ENCODE measurements around the gene COLEC12.

COLEC12 gene

GRCh38 chr18:498931-499775, 1.3 kb downstream of the COLEC12 start (continued):
- TF ChIP-seq ZNF530 (tag by site-specific recombination; IDR thresholded peaks at IDR 0.05; ENCODE audit: low read depth) (no peak), ZNF398 (tag by site-specific recombination; IDR thresholded peaks at IDR 0.05) (peak; percentile 39), ZNF324 (tag by site-specific recombination; IDR thresholded peaks at IDR 0.05) (no peak), ZNF629 (tag by site-specific recombination; IDR thresholded peaks at IDR 0.05) (peak; percentile 84), HOXA7 (CRISPR knock-in tag; IDR thresholded peaks at IDR 0.05; ENCODE audit: borderline replicate concordance) (0 out of 2 replicates have a peak, but pooled peaks have one; percentile 29), PATZ1 (tag by site-specific recombination; IDR thresholded peaks at IDR 0.05) (peak; percentile 46; the same call in 1 of the 2 replicates), ZNF571 (tag by site-specific recombination; IDR thresholded peaks at IDR 0.05) (no peak), ZBTB11 (tag by site-specific recombination; conservative IDR thresholded peaks at IDR 0.05; ENCODE audit: low read depth) (no peak; the same call in 1 of the 2 replicates), ZNF221 (tag by site-specific recombination; IDR thresholded peaks at IDR 0.05; ENCODE audit: borderline replicate concordance) (no peak), EGR2 (tag by site-specific recombination; IDR thresholded peaks at IDR 0.05; ENCODE audit: low read depth) (peak; percentile 86), ZNF155 (tag by site-specific recombination; IDR thresholded peaks at IDR 0.05) (no peak), ZNF558 (tag by site-specific recombination; IDR thresholded peaks at IDR 0.05) (no peak), KLF8 (tag by site-specific recombination; IDR thresholded peaks at IDR 0.05) (no peak), ZNF660 (tag by site-specific recombination; IDR thresholded peaks at IDR 0.05) (peak; percentile 48; the same call in 1 of the 2 replicates), ZNF624 (tag by site-specific recombination; IDR thresholded peaks at IDR 0.05) (no peak), CTCF (tag by site-specific recombination; IDR thresholded peaks at IDR 0.05) (no peak), ZEB2 (tag by site-specific recombination; IDR thresholded peaks at IDR 0.05) (peak; percentile 96), GLI4 (tag by site-specific recombination; IDR thresholded peaks at IDR 0.05) (peak; percentile 56; the same call in 1 of the 2 replicates), ZNF223 (tag by site-specific recombination; IDR thresholded peaks at IDR 0.05) (0 out of 2 replicates have a peak, but pooled peaks have one; percentile 44), ZNF423 (tag by site-specific recombination; IDR thresholded peaks at IDR 0.05) (no peak), ZXDB (tag by site-specific recombination; IDR thresholded peaks at IDR 0.05) (peak; percentile 94), ZNF555 (tag by site-specific recombination; conservative IDR thresholded peaks at IDR 0.05) (no peak), ZNF639 (tag by site-specific recombination; IDR thresholded peaks at IDR 0.05) (peak; percentile 87), ZBTB49 (tag by site-specific recombination; IDR thresholded peaks at IDR 0.05; ENCODE audit: low read depth) (no peak), ZFP3 (tag by site-specific recombination; IDR thresholded peaks at IDR 0.05; ENCODE audit: low read depth) (no peak)

All from HEK293 (cell line).